HL-60 (cell line): ENCODE measurements around the gene SPESP1.

Source experiments
- POLR2AphosphoS5 ChIP-seq: IDR thresholded peaks from 2 replicates; pipeline ENCODE4 v1.6.1; 2012; ENCODE audit warnings: low read depth
- REST ChIP-seq: IDR thresholded peaks from 2 replicates; pipeline ENCODE4 v1.6.1; 2012; ENCODE audit warnings: low read depth; ENCODE audit not compliant: insufficient replicate concordance

GRCh38 chr15:68897016-68897415, 33.3 kb upstream of the SPESP1 start:
- TF ChIP-seq POLR2AphosphoS5 (no peak), REST (no peak)
